ENCODE results near the gene SMIM27.

Gene SMIM27

DNA sequence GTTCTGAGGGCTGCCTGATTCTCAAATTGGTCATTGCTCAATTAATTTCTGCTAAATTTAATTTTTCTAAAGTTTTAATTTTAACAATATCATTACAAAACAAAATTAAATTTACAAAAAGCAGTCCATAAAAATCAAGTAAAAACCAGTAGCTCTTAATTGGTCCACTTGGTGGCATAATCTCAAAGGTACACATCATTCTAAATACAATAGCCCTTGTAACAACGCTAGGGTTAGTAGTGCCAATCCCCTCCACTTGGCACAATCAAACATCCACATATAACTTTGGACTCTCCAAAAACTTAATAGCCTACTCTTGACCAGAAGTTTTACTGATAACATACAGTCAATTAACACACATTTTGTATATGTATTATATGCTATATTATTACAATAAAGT is 22.7 kb downstream of the SMIM27 start:
- TF ChIP-seq GATA2 (IDR thresholded peaks at IDR 0.05; ENCODE audit: low read depth, low read length), result no peak
- no peak for TF ChIP-seq GATA3 (IDR thresholded peaks at IDR 0.05; ENCODE audit: low read depth, low read length)

DNA sequence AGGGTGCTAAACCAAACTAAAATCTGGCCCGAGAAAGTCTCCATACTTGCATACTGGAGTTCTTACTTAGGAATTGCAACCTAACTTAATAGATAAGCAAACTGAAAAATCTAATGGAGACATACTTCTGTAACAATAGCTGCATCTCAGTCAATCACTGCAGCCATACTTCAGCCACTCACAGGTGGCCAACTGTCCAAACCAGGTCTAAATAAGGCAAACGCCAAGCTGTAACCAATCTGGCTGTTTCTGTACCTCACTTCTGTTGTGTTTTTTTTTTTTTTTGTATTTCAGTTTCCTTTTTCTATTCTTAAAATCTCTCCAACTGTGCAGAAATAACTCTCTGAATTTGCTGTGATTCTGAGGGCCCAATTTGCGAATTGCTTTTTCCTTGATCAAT is 25.2 kb downstream of the SMIM27 start:
- no peak for TF ChIP-seq GATA3 (IDR thresholded peaks at IDR 0.05; ENCODE audit: low read depth, low read length)
- no peak for TF ChIP-seq GATA2 (IDR thresholded peaks at IDR 0.05; ENCODE audit: low read depth, low read length)

- TF ChIP-seq GATA2 (IDR thresholded peaks at IDR 0.05; ENCODE audit: low read depth, low read length) (no peak), GATA3 (IDR thresholded peaks at IDR 0.05; ENCODE audit: low read depth, low read length) (no peak)
Measured at GRCh38 chr9:32578976-32579375, 26.8 kb downstream of the SMIM27 start.

- TF ChIP-seq GATA3 (IDR thresholded peaks at IDR 0.05; ENCODE audit: low read depth, low read length), result no peak
- no peak for TF ChIP-seq GATA2 (IDR thresholded peaks at IDR 0.05; ENCODE audit: low read depth, low read length)
Measured at GRCh38 chr9:32579706-32580331, 27.7 kb downstream of the SMIM27 start.

DNA sequence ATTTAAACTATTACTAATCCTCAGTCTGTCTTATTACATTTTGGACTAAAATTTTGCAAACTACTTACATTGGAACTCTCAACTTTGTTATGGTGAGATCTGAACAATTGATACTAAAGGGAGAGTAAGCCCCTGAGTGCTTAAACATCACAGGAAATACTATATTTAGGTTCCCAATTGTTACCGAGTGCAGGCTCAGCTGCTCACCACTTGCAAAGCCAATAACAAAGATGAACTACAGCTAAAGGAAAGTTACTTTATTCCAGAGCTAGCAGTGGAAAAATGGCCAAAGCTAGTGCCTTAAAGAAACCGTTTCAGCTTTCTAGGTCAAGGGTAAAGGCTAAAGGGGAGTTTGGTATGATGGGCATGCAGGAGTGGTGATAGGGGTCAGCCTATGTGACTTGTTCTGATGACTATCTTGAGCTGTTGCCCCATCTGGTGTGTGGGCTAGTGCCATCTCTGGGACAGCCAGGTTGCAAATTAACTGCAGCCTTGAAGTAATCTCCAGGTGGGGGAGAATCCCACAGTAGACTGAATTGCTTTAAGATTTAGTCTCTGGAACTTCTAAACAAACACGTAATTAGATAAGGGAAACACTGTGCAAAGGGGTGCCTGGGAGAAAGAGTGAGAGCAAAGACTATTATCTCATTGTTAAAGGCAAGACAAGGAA is 28.6 kb downstream of the SMIM27 start:
- TF ChIP-seq GATA2 (IDR thresholded peaks at IDR 0.05; ENCODE audit: low read depth, low read length) (no peak), GATA3 (IDR thresholded peaks at IDR 0.05; ENCODE audit: low read depth, low read length) (no peak)

GRCh38 chr9:32581512-32582143 is 29.5 kb downstream of the SMIM27 start:
- no peak for TF ChIP-seq GATA3 (IDR thresholded peaks at IDR 0.05; ENCODE audit: low read depth, low read length)
- no peak for TF ChIP-seq GATA2 (IDR thresholded peaks at IDR 0.05; ENCODE audit: low read depth, low read length)

GRCh38 chr9:32584784-32585183 is 32.7 kb downstream of the SMIM27 start:
- TF ChIP-seq GATA3 (IDR thresholded peaks at IDR 0.05; ENCODE audit: low read depth, low read length) (no peak), GATA2 (IDR thresholded peaks at IDR 0.05; ENCODE audit: low read depth, low read length) (no peak)

- TF ChIP-seq GATA3 (IDR thresholded peaks at IDR 0.05; ENCODE audit: low read depth, low read length) (no peak), GATA2 (IDR thresholded peaks at IDR 0.05; ENCODE audit: low read depth, low read length) (no peak)
Measured at GRCh38 chr9:32587901-32588300, 35.8 kb downstream of the SMIM27 start.

- no peak for TF ChIP-seq GATA3 (IDR thresholded peaks at IDR 0.05; ENCODE audit: low read depth, low read length)
- TF ChIP-seq GATA2 (IDR thresholded peaks at IDR 0.05; ENCODE audit: low read depth, low read length), result no peak
Measured at GRCh38 chr9:32589083-32589723, 37.1 kb downstream of the SMIM27 start.

- TF ChIP-seq GATA3 (IDR thresholded peaks at IDR 0.05; ENCODE audit: low read depth, low read length) (no peak), GATA2 (IDR thresholded peaks at IDR 0.05; ENCODE audit: low read depth, low read length) (no peak)
Measured at GRCh38 chr9:32590476-32590875, 38.3 kb downstream of the SMIM27 start.

DNA sequence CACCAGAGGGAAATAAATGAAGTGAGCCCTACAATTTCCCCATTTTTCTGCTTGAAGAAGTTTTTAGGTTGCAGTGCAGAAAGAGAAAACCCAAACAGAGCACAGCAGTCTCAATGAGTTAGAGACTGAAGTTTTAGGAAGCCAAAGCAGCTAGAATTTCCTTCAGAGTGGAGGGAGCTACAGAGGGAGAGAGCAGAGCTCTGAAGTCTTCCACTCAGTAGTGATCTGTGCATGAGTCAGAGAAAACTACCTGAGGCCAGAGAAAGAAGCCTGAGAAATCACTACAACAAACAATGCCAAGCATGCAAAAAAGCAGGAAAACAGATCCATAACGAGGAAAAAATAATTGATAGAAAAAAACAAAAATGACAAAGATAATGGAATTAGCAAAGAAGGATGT is 38.8 kb downstream of the SMIM27 start:
- TF ChIP-seq GATA3 (IDR thresholded peaks at IDR 0.05; ENCODE audit: low read depth, low read length) (no peak), GATA2 (IDR thresholded peaks at IDR 0.05; ENCODE audit: low read depth, low read length) (no peak)

GRCh38 chr9:32596096-32596865 is 44.2 kb downstream of the SMIM27 start:
- TF ChIP-seq GATA3 (IDR thresholded peaks at IDR 0.05; ENCODE audit: low read depth, low read length), result no peak
- TF ChIP-seq GATA2 (IDR thresholded peaks at IDR 0.05; ENCODE audit: low read depth, low read length), result no peak

GRCh38 chr9:32596936-32597335 is 44.8 kb downstream of the SMIM27 start:
- TF ChIP-seq GATA2 (IDR thresholded peaks at IDR 0.05; ENCODE audit: low read depth, low read length) (no peak), GATA3 (IDR thresholded peaks at IDR 0.05; ENCODE audit: low read depth, low read length) (no peak)
